WERI-Rb-1 (cell line): ENCODE measurements around the gene COL23A1.

Experiments
- DNase-seq: peaks from one replicate; pipeline ENCODE4 v3.0.0-alpha.2; 2020
- H3K27ac ChIP-seq: fragments of 250-450 bp; sonication (Bioruptor Pico); 2 replicates; pipeline ENCODE4 v1.5.1; 2020; ENCODE audit warnings: mild to moderate bottlenecking, moderate library complexity
- H3K27me3 ChIP-seq: fragments of 250-450 bp; sonication (Bioruptor Pico); 2 replicates; pipeline ENCODE4 v1.5.1; 2021; ENCODE audit warnings: mild to moderate bottlenecking, low read depth, moderate library complexity; ENCODE audit not compliant: insufficient read depth, severe bottlenecking
- H3K36me3 ChIP-seq: fragments of 250-450 bp; sonication (Bioruptor Pico); 2 replicates; pipeline ENCODE4 v1.5.1; 2020; ENCODE audit warnings: mild to moderate bottlenecking, moderate library complexity
- H3K4me3 ChIP-seq: 2 replicates; pipeline ENCODE4 v1.5.1; 2011; ENCODE audit warnings: low read depth, mild to moderate bottlenecking, control low read depth, low read length
- H3K9me3 ChIP-seq: fragments of 250-450 bp; sonication (Bioruptor Pico); 2 replicates; pipeline ENCODE4 v1.5.1; 2021; ENCODE audit warnings: mild to moderate bottlenecking, moderate library complexity; ENCODE audit not compliant: severe bottlenecking
- CTCF ChIP-seq: IDR thresholded peaks from 2 replicates; pipeline ENCODE4 v1.5.1; 2011; ENCODE audit warnings: low read depth, mild to moderate bottlenecking, control low read depth, inconsistent platforms, low read length

Gene COL23A1

GRCh38 chr5:178619390-178619789 is 29.2 kb upstream of the COL23A1 start:
- TF ChIP-seq CTCF, result no peak
- H3K4me3 ChIP-seq, result no peak overlapping the region
- DNase-seq, result no peak
- peaks cover 12% of the 10 kb centered on the region for H3K36me3 ChIP-seq
- H3K27ac ChIP-seq, result no peak overlapping the region
- no peaks in the 10 kb centered on the region for H3K9me3 ChIP-seq
- no peaks in the 10 kb centered on the region for H3K27me3 ChIP-seq

GRCh38 chr5:178612299-178612698 is 22.1 kb upstream of the COL23A1 start:
- Histone ChIP-seq H3K36me3 (peaks cover 13% of the 10 kb centered on the region), H3K4me3 (no peak overlapping the region), H3K9me3 (no peaks in the 10 kb centered on the region), H3K27ac (no peak overlapping the region), H3K27me3 (no peaks in the 10 kb centered on the region)
- TF ChIP-seq CTCF, result no peak
- DNase-seq, result no peak

- H3K27me3 ChIP-seq, result no peaks in the 10 kb centered on the region
- H3K4me3 ChIP-seq, result no peak overlapping the region
- H3K27ac ChIP-seq, result no peak overlapping the region
- no peak for TF ChIP-seq CTCF
- DNase-seq, result no peak
- H3K36me3 ChIP-seq, result peaks cover 3% of the 10 kb centered on the region
- no peaks in the 10 kb centered on the region for H3K9me3 ChIP-seq
These were observed 16.1 kb upstream of the COL23A1 start for GRCh38 chr5:178606269-178606668.

- peaks cover 3% of the 10 kb centered on the region for H3K36me3 ChIP-seq
These were observed 15.6 kb upstream of the COL23A1 start for GRCh38 chr5:178605788-178606187.

GRCh38 chr5:178602752-178603151 is 12.6 kb upstream of the COL23A1 start:
- Histone ChIP-seq H3K27ac (no peak overlapping the region), H3K36me3 (peaks cover 3% of the 10 kb centered on the region), H3K9me3 (no peaks in the 10 kb centered on the region), H3K27me3 (no peaks in the 10 kb centered on the region), H3K4me3 (no peak overlapping the region)
- no peak for TF ChIP-seq CTCF
- no peak for DNase-seq

More at GRCh38 chr5:178605788-178606187, 15.6 kb upstream of the COL23A1 start:
- DNase-seq, result no peak
- H3K9me3 ChIP-seq, result no peaks in the 10 kb centered on the region
- no peaks in the 10 kb centered on the region for H3K27me3 ChIP-seq
- TF ChIP-seq CTCF, result no peak
- H3K27ac ChIP-seq, result no peak overlapping the region
- H3K4me3 ChIP-seq, result no peak overlapping the region

GRCh38 chr5:178595750-178596149 is 5.6 kb upstream of the COL23A1 start:
- TF ChIP-seq CTCF, result no peak
- H3K4me3 ChIP-seq, result no peak overlapping the region
- no peaks in the 10 kb centered on the region for H3K9me3 ChIP-seq
- no peaks in the 10 kb centered on the region for H3K36me3 ChIP-seq
- DNase-seq, result no peak
- H3K27ac ChIP-seq, result no peak overlapping the region
- H3K27me3 ChIP-seq, result no peaks in the 10 kb centered on the region
